HG02870 (cell line): ENCODE measurements around the gene MYH2.
"Not testable (repeated sequence)": the region's sequence is repeated elsewhere in the genome, so short reads cannot be mapped to it uniquely, and the experiment has no call there.

ENCODE experiments used
- ATAC-seq: cut with Tn5 transposase; IDR thresholded peaks from one replicate; pipeline ENCODE4 v1.9.1; 2021; ENCODE audit warnings: mild to moderate bottlenecking, moderate library complexity; ENCODE audit not compliant: unreplicated experiment

MYH2 gene

DNA sequence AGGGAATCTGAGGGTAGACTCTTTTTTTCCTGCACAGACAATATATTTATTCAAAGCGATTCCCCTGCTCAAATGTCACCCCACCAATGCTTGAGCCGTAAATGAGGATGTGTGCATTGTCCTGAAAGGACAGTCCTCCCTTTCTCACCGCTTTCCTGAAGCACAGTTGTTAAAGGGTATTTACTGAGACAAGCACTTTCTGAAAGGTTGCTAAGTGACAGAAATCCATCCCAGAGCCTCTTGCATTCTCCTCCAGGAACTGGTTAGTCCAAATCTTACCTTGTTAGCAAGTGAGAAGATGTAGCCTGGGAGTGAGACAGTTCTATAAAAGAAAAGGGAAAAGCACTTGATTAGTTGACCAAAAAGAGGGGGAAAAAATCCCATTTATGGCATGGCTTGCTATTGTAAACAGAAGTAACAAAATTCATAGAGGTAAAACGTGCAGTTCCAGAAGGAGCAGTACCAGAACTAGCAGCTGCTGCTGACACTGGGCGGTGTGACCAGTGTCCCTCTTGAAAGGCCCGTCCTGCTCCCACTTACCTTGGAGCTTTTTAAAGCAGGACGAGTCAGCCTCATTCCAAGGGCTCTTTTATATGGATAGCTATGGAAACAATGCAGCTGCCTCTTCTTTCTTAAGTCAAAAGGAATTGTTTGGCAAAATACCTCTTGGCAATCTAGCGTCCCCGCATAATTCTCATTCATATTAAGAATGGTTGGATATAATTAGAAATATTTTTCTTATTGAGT, at the start of gene MYH2:
MYH2 (minus strand) TSS at position 563 of the 747 bp plus-strand sequence. CDS start 1,738 bp downstream, outside the sequence.
- no peak for ATAC-seq

GRCh38 chr17:10598621-10599020, 49.2 kb upstream of the MYH2 start:
- no peak for ATAC-seq

GRCh38 chr17:10589553-10590145, 40.2 kb upstream of the MYH2 start:
- ATAC-seq: no peak

DNA sequence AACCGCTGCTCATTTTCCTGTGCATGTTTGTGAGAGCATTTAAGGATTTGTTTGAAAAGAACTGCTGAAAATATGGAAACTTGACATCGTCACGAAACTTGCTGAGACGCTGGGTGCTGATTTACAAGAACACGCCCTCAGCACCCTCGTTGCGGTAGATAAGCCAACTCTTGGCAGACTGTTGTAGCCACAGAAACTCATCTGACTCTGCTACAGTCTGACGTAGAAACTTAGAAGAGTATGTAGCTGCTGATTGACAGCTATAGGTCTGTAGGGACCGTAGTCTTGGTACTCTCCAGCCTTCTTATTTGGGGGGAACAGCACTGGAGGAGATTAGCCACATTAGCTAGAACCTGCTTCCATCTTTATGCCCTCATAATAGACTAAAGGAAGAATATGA, 36.1 kb upstream of the MYH2 start:
- ATAC-seq: no peak

GRCh38 chr17:10583834-10584233, 34.4 kb upstream of the MYH2 start:
- ATAC-seq: no peak

GRCh38 chr17:10579270-10579669, 29.8 kb upstream of the MYH2 start:
- ATAC-seq: no peak

DNA sequence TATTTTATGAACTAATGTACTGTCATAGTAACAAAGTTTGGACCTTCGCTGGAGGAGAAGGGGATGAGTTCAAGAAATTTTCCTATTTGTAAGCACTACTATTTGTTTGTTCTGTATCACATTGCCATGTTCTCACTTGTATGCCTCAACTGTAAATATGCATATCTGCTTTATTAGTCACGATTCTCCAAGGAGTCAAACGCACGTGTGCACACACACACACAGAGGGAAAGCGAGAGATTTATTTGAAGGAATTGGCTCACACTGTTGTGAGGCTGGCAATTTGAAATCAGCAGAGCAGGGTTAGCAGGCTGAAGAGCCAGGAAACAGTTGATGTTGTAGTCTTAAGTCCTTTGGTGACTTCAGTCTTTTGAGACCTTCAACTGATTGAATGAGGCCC, 24.9 kb upstream of the MYH2 start:
- no peak for ATAC-seq

GRCh38 chr17:10563991-10564660, 14.7 kb upstream of the MYH2 start:
- no peak for ATAC-seq

DNA sequence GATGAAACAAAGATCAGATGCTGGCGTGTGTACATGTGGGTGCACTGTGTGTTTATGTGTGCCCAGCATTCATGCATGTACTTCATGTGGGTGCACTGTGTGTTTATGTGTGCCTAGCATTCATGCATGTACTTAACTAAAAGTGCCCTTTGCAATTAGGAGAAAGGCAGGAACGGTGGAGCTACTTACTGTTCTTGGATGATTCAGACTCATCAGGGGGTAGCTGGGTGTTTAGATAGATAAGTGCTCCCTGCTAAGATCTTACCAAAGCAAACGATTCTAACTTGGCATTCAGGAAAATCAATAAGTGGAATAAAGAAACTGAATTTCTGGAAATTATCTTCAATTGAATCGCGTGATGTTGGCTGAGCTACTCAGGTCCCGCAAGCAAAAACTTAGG, 8.6 kb upstream of the MYH2 start:
- ATAC-seq: no peak

DNA sequence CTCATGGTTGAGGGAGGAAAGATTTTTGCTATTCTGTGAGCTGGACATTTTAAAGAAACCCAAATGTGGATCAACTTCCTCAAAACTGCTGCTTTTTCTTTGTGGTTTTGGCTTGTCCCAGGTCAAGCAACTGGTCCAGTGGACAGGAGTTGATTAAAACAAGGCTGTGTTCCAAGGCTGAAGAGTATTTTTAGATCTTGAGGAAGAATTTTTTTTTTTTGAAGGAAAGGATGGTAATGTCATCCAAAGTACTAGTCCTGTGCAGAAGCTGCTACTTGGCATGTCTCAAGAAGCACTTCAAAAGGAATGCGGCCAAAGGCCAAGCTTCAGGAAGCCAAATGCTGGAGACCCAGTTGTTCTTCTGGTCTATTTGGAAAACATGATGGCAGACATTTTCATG, 8.0 kb upstream of the MYH2 start:
- ATAC-seq: no peak

DNA sequence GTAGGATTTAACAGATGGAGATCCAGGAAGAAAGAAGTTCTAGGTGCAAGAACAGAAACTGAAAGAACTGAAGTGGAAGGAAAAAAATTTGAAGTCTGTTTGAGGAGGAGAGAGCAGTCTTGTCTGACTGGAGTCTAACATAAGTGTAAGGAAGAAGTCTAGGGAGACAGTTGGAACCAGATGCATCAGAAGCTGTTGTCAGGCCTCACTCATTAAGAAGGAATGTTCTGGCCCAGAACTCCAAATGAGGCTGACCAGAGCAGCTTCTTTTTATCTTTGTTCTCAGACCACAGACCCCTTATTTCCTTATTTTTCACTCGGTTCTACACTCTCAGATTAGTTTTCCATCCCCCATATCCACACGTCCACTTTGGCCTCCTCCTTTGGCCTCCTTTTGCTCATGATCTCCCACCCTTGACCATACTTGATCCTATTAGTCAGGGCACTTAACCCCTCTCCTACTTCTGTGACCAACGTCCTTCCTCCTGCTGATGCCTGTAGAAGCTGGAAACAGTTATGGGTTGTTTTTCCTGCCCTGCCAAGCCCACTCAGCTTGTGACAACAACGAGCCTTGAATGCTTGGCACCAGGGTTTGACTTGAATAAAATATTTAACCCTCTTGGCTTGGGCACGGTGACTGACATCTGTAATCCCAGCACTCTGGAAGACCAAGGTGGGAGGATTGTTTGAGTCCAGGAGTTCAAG, 7.0 kb upstream of the MYH2 start:
- ATAC-seq: no peak

DNA sequence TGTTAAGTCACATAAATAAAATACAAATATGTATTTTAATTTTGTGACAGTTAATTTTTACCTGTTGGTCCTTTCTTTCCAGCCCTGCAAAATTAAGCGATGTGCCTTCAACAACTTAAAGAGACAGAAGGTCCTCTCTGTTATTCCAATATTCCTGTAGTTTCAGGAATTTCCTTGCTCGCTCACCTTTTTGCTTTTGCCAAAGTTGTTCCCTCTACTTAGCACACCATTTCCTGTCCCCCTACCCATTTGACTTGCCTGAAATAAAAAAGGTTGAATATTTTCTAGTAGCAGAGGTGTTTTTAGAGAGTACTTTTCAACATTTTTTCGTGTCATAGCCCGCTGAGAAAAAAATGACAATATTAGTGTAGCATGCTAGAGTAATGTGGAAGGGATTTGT, 556 bp upstream of the MYH2 start:
- ATAC-seq: no peak

- ATAC-seq: no peak
These were observed 2.1 kb downstream of the MYH2 start for GRCh38 chr17:10547351-10547750.

DNA sequence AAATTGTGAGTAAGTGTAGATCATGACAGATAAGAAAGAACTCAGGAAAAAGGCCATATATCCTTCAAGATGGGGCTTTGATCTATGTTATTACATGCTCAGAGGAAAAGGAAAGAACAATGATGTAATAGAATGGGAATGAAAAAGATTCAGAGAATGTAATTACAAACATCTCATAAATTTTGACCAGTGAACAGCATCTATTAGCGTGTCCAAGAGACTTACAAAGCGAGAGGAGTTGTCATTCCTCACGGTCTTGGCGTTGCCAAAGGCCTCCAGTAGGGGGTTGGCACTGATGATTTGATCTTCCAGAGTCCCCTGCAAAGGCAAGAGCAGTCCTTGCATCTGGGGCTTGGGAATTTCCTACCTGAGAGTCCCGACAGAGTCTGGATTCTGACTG, 6.0 kb downstream of the MYH2 start:
- ATAC-seq: not testable (repeated sequence)

- ATAC-seq: not testable (repeated sequence)
These were observed 8.3 kb downstream of the MYH2 start for GRCh38 chr17:10541179-10541578.

- ATAC-seq: no peak
These were observed 17.4 kb downstream of the MYH2 start for GRCh38 chr17:10532026-10532425.

GRCh38 chr17:10527419-10527818, 22.0 kb downstream of the MYH2 start:
- ATAC-seq: no peak

- no peak for ATAC-seq
These were observed 22.9 kb downstream of the MYH2 start for GRCh38 chr17:10526517-10526916.

DNA sequence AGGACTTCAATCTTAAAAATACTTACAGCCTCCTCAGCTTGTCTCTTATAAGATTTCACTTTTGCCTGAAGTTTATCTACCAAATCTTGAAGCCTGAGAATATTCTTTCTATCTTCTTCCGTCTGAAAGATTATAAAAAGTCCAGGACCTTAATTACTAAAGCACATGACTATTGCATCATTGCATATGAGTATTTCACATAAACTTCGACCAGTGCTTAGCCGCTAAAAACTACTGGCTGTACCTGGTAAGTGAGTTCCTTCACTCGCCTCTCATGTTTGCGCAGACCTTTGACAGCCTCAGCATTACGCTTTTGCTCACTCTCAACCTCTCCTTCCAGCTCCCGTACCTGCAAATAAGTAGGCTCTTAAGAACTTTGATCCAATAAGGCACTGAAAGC, 26.4 kb downstream of the MYH2 start:
- ATAC-seq: no peak

DNA sequence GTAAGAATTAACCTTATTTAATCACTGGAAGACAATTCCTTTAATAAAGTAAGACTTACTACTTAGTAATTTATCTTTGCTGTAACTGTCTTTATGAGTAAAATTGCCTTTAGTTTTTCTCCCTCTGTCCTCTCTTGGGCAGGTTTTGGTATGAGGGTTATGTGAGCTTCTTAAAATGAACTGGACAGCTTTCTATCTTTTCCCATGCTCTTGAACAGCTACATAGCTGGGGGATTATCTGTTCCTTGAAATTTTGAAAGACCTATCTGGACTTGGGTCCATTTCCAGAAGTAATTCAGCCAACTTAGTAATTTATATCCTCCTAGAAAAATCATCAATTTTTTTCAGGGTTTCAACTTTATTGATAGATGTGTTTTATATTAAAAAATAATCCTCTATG, 27.5 kb downstream of the MYH2 start:
- no peak for ATAC-seq

GRCh38 chr17:10518271-10519037, 31.0 kb downstream of the MYH2 start, which contains the start of gene MYH1:
MYH1 (minus strand) TSS chr17:10518542; CDS start chr17:10516642, 1,900 bp downstream.
- ATAC-seq: no peak
